ENCODE measurements around the gene ZFYVE9.
"Not testable (repeated sequence)": the region's sequence is repeated elsewhere in the genome, so short reads cannot be mapped to it uniquely, and the experiment has no call there.

Gene ZFYVE9, protein sequence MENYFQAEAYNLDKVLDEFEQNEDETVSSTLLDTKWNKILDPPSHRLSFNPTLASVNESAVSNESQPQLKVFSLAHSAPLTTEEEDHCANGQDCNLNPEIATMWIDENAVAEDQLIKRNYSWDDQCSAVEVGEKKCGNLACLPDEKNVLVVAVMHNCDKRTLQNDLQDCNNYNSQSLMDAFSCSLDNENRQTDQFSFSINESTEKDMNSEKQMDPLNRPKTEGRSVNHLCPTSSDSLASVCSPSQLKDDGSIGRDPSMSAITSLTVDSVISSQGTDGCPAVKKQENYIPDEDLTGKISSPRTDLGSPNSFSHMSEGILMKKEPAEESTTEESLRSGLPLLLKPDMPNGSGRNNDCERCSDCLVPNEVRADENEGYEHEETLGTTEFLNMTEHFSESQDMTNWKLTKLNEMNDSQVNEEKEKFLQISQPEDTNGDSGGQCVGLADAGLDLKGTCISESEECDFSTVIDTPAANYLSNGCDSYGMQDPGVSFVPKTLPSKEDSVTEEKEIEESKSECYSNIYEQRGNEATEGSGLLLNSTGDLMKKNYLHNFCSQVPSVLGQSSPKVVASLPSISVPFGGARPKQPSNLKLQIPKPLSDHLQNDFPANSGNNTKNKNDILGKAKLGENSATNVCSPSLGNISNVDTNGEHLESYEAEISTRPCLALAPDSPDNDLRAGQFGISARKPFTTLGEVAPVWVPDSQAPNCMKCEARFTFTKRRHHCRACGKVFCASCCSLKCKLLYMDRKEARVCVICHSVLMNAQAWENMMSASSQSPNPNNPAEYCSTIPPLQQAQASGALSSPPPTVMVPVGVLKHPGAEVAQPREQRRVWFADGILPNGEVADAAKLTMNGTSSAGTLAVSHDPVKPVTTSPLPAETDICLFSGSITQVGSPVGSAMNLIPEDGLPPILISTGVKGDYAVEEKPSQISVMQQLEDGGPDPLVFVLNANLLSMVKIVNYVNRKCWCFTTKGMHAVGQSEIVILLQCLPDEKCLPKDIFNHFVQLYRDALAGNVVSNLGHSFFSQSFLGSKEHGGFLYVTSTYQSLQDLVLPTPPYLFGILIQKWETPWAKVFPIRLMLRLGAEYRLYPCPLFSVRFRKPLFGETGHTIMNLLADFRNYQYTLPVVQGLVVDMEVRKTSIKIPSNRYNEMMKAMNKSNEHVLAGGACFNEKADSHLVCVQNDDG (N-terminal part only)

DNA sequence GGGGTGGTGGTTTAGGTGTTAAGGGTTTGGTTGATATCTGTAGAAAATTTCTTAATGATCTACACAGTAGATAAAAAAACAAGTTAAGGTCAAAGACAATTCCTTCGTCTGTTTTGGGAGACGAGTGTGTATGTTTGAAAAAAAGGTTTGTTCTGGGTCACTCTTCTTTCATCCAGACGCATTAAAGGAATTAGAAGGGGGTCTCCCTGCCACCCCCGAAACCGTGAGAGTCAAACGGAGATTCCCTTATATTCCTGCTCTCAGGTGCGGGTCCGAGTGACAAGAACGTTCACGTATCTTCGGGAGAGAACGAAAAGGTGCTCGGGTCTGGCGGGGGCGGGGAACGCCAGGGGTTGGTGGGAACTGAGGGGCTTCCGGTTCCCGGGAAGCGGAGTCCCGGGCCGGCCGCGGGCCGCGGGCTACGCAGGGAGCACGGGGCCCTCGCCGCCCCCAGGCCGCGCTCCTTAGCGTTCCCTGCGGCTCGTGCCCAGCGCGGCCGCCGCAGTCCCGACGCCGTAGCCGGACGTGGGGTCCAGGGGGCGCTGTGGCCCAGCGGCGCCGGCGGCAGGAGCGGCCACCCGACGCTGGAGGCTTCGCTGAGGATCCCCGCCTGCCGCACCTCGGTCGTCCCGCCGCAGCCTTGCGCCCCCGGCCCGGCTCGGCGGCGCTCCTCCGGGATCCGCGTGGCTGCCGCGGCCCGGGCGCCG is at the start of gene ZFYVE9:
Gene ZFYVE9, plus strand, starts transcription at position 577 of the 707 bp plus-strand sequence. CDS start 91,118 bp downstream, outside the sequence.
- in situ Hi-C loops (cut with HindIII; ENCODE audit: low sequenced_read_pairs): no loop called here

GRCh38 chr1:52094300-52094699 is 47.6 kb upstream of the ZFYVE9 start:
- in situ Hi-C loops (cut with HindIII; ENCODE audit: low sequenced_read_pairs): not testable (repeated sequence)

- in situ Hi-C loops (cut with HindIII; ENCODE audit: low sequenced_read_pairs): no loop called here
Observed at GRCh38 chr1:52096216-52096615, 45.7 kb upstream of the ZFYVE9 start.

- in situ Hi-C loops (cut with HindIII; ENCODE audit: low sequenced_read_pairs): no loop called here
Observed at GRCh38 chr1:52098139-52098871, 43.6 kb upstream of the ZFYVE9 start.

DNA sequence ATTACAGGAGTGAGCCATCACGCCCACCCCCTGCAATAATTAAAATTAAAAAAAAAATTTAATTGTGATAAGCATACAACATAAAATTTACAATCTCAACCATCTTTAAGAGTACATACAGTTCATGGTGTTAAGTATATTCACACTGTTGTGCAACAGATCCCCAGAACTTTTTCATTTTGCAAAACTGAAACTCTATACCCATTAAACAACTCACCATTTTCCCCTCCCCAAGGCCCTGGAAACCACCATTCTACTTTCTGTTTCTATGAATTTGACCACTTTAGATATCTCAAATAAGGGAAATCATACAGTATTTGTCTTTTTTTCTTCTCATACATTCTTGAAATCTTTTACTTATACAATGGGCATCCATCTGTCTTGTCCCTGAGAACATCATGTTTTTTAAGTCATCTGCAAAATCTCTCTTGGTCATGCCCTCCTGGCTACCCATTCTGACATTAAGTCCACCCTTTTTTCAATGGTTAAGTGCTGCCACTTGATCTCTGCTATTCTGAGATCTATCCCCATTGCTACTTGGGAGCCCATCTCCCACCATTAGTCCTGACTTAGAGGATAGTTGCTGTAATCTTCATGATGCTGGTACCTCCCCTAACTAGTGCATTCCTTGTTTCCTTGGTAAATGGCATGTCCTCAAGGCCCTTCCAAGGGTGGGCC is 39.4 kb upstream of the ZFYVE9 start:
- in situ Hi-C loops (cut with HindIII; ENCODE audit: low sequenced_read_pairs): no loop called here

DNA sequence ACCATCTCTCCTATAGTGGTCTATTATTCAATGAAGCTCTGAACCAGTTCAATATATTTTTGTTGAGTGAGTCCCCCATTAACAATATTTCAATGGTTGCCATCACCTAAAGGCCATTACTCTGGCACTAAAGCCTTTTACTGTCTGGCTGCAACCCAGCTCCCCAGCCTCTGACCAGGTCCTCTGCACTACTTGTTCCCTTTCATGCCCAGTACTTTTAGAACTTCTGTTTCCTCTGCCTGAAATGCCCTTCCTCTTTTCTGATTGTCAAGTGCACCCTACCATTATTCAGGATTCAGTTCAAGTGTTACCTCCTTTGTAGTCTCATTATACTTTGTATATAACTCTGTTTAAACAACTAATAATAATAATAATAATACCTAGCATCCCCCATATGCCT is 30.4 kb upstream of the ZFYVE9 start:
- in situ Hi-C loops (cut with HindIII; ENCODE audit: low sequenced_read_pairs): no loop called here

GRCh38 chr1:52112489-52112888 is 29.4 kb upstream of the ZFYVE9 start:
- in situ Hi-C loops (cut with HindIII; ENCODE audit: low sequenced_read_pairs): no loop called here

DNA sequence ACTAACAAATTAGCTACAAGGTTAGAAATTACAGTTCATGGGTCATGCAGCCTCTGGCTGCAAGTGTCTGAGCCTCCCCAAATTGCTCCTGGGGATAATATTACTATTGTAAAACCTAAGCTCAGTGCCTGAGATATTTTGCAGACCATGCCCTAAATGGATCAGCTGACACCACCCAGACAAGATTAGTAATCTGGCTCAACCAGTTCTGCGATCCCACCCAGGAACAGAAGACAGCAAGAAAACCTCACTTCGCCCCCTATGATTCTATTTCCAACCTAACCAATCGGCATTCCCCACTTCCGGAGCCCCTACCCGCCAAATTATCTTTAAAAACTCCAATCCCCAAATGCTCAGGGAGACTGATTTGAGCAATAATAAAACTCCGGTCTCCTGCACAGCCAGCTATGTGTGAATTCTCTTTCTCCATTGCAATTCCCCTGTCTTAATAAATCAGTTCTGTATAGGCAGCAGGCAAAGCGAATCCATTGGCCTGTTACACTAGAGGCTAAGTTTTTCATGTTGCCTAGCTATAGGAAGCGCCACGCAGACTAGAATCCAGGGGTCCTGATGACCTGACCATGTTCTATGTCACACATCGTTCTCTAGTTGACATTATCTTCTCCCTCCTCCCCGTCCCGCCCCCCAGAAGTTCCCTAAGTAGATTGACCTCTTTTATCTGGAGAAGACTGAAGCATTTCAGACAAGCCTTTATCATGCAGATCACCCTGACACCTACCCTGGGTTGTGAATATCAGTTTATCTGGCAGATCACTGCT is 22.4 kb upstream of the ZFYVE9 start:
- in situ Hi-C loops (cut with HindIII; ENCODE audit: low sequenced_read_pairs): no loop called here

DNA sequence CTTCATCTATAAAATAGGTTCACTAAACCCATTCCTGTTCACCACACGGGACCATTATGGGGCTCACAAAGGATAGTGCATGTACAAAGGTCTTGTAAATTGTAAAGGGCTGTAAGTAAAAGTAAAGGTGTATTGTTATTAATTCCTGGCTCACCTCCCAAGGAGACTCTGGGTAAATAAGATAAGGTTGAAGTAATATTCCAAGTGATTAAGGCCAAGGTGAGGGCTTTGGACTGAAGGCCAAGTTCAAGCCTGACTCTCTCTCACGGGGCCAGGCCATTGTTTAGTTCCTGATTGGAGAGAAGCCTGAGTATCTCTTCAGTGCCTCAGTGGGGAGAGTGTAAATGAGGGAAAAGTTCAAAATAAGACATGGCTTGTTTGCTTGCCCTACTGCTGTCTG is 19.5 kb upstream of the ZFYVE9 start:
- in situ Hi-C loops (cut with HindIII; ENCODE audit: low sequenced_read_pairs): no loop called here

GRCh38 chr1:52123622-52124021 is 18.3 kb upstream of the ZFYVE9 start:
- in situ Hi-C loops (cut with HindIII; ENCODE audit: low sequenced_read_pairs): no loop called here

- in situ Hi-C loops (cut with HindIII; ENCODE audit: low sequenced_read_pairs): no loop called here
Observed at GRCh38 chr1:52125736-52126359, 16.0 kb upstream of the ZFYVE9 start.

DNA sequence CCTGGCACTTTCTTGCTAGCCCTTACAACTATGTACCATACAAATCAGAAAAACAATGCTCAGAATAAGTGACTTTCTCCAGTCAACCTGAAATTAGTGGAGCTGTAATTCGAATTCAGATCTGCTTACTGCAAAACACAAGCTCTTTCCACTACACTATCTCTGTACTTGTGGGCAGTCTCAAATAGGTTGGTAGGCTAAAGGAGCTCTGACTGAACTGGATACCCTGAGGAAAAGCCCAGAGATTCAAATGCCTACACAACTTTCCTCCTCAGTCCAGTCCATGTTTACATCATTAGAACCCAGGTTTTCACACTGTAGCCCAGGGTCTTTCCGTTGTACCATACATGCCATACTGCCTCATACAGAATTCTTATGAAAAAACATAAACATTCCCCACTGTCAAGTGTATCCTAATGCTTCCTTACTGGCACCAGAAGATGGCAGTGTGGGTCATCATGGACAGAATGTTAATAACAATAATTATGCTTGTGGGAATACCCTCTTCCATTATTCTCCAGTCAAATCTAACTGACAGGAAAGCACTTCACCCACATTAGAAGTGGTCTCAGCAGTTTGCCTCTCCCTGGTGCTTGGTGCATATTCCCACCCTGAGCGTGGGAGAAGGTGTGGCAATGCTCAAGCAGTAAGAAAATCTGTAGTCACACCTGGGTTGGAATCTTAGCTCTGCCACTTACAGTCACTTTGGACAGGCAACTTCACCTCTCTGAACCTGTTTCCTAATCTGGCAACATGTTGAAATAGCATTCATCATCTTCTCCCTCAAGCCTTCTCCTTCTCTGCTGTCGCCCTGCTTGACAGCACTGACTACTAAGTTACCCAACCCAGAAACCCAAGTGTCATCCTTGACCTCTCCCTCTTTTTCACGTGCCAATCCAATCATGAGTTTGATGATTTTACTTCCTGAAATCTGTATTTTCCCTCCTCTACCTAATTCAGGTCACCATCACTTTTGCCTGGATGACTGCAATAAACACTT is 14.4 kb upstream of the ZFYVE9 start:
- in situ Hi-C loops (cut with HindIII; ENCODE audit: low sequenced_read_pairs): no loop called here

DNA sequence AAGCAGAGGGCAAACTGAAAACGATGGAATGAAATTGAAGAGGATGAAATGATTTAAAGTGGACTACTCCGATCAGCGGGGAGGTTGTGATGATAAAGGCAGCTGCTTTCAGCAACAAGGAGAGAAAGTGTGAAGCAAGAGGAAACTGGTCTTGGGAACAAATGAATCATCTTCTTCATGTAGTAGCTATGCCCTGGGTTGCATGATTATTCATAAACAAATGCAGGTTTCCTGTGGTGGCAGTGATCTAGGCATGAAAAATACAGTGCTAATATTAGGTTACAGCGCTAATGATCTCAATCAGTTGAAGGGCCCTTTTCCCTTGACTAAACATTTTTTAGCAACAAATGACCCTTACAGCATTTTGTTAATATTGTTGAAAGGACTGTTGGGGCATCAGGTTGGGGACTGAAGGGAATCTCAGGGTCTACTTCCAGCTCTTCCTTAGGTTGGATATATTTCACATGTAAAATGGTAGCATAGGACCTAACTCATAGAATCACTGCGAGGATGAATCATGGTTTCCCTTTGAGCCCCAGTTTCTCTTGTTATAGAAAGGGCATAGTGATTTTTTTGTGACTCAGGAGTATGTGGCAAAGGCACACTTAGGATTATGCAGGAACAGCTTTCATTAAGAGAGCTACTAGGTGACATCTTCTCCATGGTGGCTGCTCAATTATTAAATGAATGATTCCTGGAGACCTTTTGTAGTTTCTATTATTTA is 1.9 kb upstream of the ZFYVE9 start:
- in situ Hi-C loops (cut with HindIII; ENCODE audit: low sequenced_read_pairs): no loop called here

DNA sequence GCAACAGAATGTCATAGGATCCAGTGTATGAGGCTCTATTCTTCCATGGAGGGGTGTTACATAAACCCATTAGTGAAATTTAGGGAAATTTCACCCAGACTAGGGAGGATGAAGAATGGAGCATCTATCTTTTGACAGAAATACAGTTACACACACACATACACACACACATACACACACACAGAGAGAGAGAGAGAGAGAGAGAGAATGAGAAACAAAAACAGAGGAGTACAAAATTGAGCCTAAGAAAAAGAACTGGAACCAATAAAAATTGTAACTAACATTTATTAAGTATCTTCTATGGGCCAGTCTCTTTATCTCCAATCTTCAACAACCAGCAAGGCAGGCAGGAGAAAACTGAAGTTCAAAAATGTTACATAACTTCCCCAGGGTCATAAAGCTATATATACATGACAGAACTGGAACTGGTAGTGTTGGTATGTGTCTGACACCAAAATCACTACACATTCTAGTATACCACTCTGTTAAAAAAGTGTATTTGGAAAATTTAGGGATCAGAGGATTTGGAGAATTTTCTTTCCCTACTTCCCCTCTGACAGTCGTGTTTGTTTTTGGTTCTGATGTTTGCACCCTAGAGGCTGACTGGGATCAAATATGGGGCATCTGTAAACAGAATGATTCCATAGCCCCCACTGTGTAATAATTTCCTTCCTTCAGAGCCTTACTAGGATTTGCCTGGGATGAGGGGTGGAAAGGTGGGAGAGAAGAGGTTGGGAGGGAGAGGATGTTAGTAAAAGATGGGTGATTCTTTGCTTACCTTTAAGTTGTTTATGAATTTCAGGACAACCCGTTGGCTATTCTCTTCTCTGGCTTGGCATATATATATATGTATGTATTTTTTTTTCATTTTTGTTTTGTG is 1.0 kb upstream of the ZFYVE9 start:
- in situ Hi-C loops (cut with HindIII; ENCODE audit: low sequenced_read_pairs): no loop called here

Data from DLD1 (cell line).